WTC11 (cell line): ENCODE data around the gene ZNF302.

Experiments
- ATF2 ChIP-seq: sonication (generic); formaldehyde crosslinking; IDR thresholded peaks from 2 replicates; pipeline ENCODE4 v1.8.1; 2022; ENCODE audit warnings: low read depth, missing genetic modification reagents, borderline replicate concordance
- CTCF ChIP-seq: fragments of 200-600 bp; IDR thresholded peaks from 2 replicates; pipeline ENCODE4 v1.8.0; 2022; ENCODE audit warnings: antibody characterized with exemption
- ELF4 ChIP-seq: sonication (generic); formaldehyde crosslinking; IDR thresholded peaks from 2 replicates; pipeline ENCODE4 v1.8.1; 2022; ENCODE audit warnings: low read depth, mild to moderate bottlenecking, moderate library complexity, missing genetic modification reagents
- ESRRA ChIP-seq: sonication (generic); formaldehyde crosslinking; IDR thresholded peaks from 2 replicates; pipeline ENCODE4 v1.8.1; 2022; ENCODE audit warnings: mild to moderate bottlenecking, missing genetic modification reagents, borderline replicate concordance
- NFE2L1 ChIP-seq: sonication (generic); formaldehyde crosslinking; IDR thresholded peaks from 2 replicates; pipeline ENCODE4 v1.8.1; 2023; ENCODE audit warnings: missing genetic modification reagents
- NFYB ChIP-seq: sonication (generic); formaldehyde crosslinking; conservative IDR thresholded peaks from 2 replicates; pipeline ENCODE4 v1.8.0; 2022; ENCODE audit warnings: low read depth, missing genetic modification reagents
- SP1 ChIP-seq: sonication (generic); formaldehyde crosslinking; conservative IDR thresholded peaks from 2 replicates; pipeline ENCODE4 v1.8.1; 2022; ENCODE audit warnings: missing genetic modification reagents
- TEAD1 ChIP-seq: sonication (generic); formaldehyde crosslinking; IDR thresholded peaks from 2 replicates; pipeline ENCODE4 v1.8.0; 2022; ENCODE audit warnings: mild to moderate bottlenecking, missing genetic modification reagents
- TEAD4 ChIP-seq: sonication (generic); formaldehyde crosslinking; IDR thresholded peaks from 2 replicates; pipeline ENCODE4 v1.8.0; 2022; ENCODE audit warnings: mild to moderate bottlenecking, missing genetic modification reagents
- ZNF121 ChIP-seq: sonication (generic); formaldehyde crosslinking; IDR thresholded peaks from 2 replicates; pipeline ENCODE4 v1.8.0; 2023; ENCODE audit warnings: missing genetic modification reagents
- ZNF138 ChIP-seq: sonication (generic); formaldehyde crosslinking; conservative IDR thresholded peaks from 2 replicates; pipeline ENCODE4 v1.8.1; 2022; ENCODE audit warnings: mild to moderate bottlenecking, moderate library complexity, missing genetic modification reagents
- ZNF416 ChIP-seq: fragments of 250-450 bp; sonication (Bioruptor Pico); IDR thresholded peaks from 2 replicates; pipeline ENCODE4 v1.9.0; 2021; ENCODE audit warnings: mild to moderate bottlenecking, inconsistent platforms
- TF ChIP-seq, protein P1 (sequence below): sonication (generic); formaldehyde crosslinking; IDR thresholded peaks from 2 replicates; pipeline ENCODE4 v1.8.0; 2022; ENCODE audit warnings: mild to moderate bottlenecking, missing genetic modification reagents

- TF ChIP-seq ZNF121 (CRISPR knock-in tag) (no peak), ESRRA (CRISPR knock-in tag) (no peak), NFYB (CRISPR knock-in tag) (no peak), SP1 (no peak), CTCF (no peak), TEAD1 (CRISPR knock-in tag) (no peak), ELF4 (CRISPR knock-in tag) (no peak), NFE2L1 (no peak), TEAD4 (CRISPR knock-in tag) (no peak), ZNF416 (CRISPR knock-in tag) (no peak), ATF2 (CRISPR knock-in tag) (no peak), ZNF138 (CRISPR knock-in tag) (no peak)
- TF ChIP-seq, protein P1, sequence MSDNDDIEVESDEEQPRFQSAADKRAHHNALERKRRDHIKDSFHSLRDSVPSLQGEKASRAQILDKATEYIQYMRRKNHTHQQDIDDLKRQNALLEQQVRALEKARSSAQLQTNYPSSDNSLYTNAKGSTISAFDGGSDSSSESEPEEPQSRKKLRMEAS, result no peak
These were observed 10.6 kb upstream of the ZNF302 start for GRCh38 chr19:34666958-34667265.
